Measurements from ENCODE around the gene CCDC77.

Gene CCDC77

GRCh38 chr12:480831-481816 is 79.7 kb downstream of the CCDC77 start:
- no peak for TF ChIP-seq CTCF (conservative IDR thresholded peaks at IDR 0.05; ENCODE audit: low read depth, low read length)
- no peak overlapping the region for H3K4me3 ChIP-seq (ENCODE audit: low read depth, low read length)
- peak; percentile 40 for DNase-seq (ENCODE audit: low read depth)

GRCh38 chr12:482061-482460 is 80.6 kb downstream of the CCDC77 start:
- no peak for TF ChIP-seq CTCF (conservative IDR thresholded peaks at IDR 0.05; ENCODE audit: low read depth, low read length)
- no peak for DNase-seq (ENCODE audit: low read depth)
- no peak overlapping the region for H3K4me3 ChIP-seq (ENCODE audit: low read depth, low read length)

DNA sequence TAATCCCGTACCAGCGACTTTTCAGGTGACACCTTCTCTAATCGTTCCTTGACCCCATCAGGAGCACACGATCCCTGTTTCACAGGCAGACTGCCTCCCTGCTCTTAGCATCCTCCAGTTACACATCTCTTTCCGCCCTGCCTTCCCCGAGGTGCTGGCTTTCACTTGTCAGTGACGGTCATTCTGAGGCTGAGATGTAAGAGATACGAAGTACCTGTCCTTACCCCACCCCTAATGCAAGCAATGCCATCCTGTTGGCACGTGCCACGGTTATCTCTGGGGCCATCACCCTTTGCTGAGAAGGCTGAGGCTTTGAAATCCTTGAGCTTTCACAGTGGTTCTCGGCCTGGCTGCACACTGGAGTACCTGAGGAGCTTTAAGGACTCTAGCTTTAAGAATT is 82.7 kb downstream of the CCDC77 start:
- H3K4me3 ChIP-seq (ENCODE audit: low read depth, low read length), result no peak overlapping the region
- TF ChIP-seq CTCF (conservative IDR thresholded peaks at IDR 0.05; ENCODE audit: low read depth, low read length), result no peak
- DNase-seq (ENCODE audit: low read depth), result no peak

DNA sequence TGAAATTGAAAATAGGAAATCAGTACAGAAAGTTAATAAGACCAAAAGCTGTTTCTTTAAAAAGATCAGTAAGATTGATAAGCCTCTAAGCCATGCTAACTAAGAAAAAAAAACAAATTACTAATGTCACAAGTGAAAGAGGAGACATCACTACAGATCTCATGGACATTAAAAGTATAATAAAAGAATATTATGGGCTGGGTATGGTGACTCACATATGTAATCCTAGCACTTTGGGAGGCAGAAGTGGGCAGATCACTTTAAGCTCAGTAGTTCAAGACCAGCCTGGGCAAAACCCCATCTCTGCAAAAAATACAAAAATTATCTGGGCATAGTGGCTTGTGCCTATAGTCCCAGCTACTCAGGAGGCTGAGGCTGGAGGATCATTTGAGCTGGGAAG is 88.8 kb downstream of the CCDC77 start:
- no peak for TF ChIP-seq CTCF (conservative IDR thresholded peaks at IDR 0.05; ENCODE audit: low read depth, low read length)
- H3K4me3 ChIP-seq (ENCODE audit: low read depth, low read length), result no peak overlapping the region
- DNase-seq (ENCODE audit: low read depth), result no peak
